PC-3 (cell line): ENCODE data around the gene GSTO1.

Source experiments
- CTCF ChIP-seq: fragments of 300-600 bp; sonication (generic); conservative IDR thresholded peaks from 2 replicates; pipeline ENCODE4 v1.5.1; 2017; ENCODE audit warnings: antibody characterized with exemption, low read depth, mild to moderate bottlenecking, low read length
- EZH2phosphoT487 ChIP-seq: fragments of 300-600 bp; sonication (generic); IDR thresholded peaks from 2 replicates; pipeline ENCODE4 v1.6.1; 2018; ENCODE audit warnings: mild to moderate bottlenecking, antibody characterized with exemption, low read length, borderline replicate concordance

- TF ChIP-seq CTCF: no peak
- no peak for TF ChIP-seq EZH2phosphoT487
Measured at GRCh38 chr10:104216631-104217030, 38.1 kb upstream of the GSTO1 start.
